ENCODE results near the gene TNFRSF12A. TPM values are rescaled to one million over a fixed set of nuclear protein-coding genes. Genes with fewer than 3 reads are reported as not detected.

TNFRSF12A gene
- total and polyA plus RNA-seq, 2 of the 4 experiments (the other 2 are of a cell fraction), result 103 to 304 TPM

GRCh38 chr16:3063625-3064386 lies 43.6 kb downstream of the TNFRSF12A start:
- Histone ChIP-seq H3K14ac (replicated peaks; ENCODE audit: low read depth, low read length) (no peak overlapping the region), H3K4me2 (ENCODE audit: low read depth, low read length) (no peak overlapping the region), H2BK15ac (ENCODE audit: low read depth, low read length) (no peak overlapping the region; the same call in 2 of the 3 replicates), H3K79me1 (ENCODE audit: low read depth in 1 of 2, low read length in 2 of 2) (peaks cover 6 to 29% of the 10 kb centered on the region in 2 experiments; a peak in 2 of 4 replicates), H3K9me3 (ENCODE audit: control insufficient read depth, insufficient read depth, low read length) (no peaks in the 10 kb centered on the region), H2AK9ac (replicated peaks; ENCODE audit: low read depth, low read length, poor library complexity) (no peak overlapping the region), H3K4me1 (ENCODE audit: control insufficient read depth, insufficient read depth, low read length) (peaks cover 17% of the 10 kb centered on the region), H2BK20ac (ENCODE audit: low read depth, low read length) (no peak overlapping the region), H2AFZ (replicated peaks; ENCODE audit: low read length, poor library complexity) (no peak overlapping the region), H3K27ac (ENCODE audit: insufficient read depth, low read length) (no peak overlapping the region), H4K91ac (ENCODE audit: insufficient read depth, low read depth, low read length) (no peak overlapping the region), H3K9me1 (ENCODE audit: insufficient read depth, low read length) (peaks cover 24% of the 10 kb centered on the region), H3K36me3 (ENCODE audit: control insufficient read depth, insufficient read depth, low read length) (no peaks in the 10 kb centered on the region), H3K18ac (ENCODE audit: low read depth, low read length) (no peak overlapping the region), H4K20me1 (ENCODE audit: insufficient read depth, low read length) (no peaks in the 10 kb centered on the region), H3K9ac (ENCODE audit: low read depth, low read length) (no peak overlapping the region), H2AK5ac (ENCODE audit: low read depth, low read length) (no peak overlapping the region), H2BK120ac (ENCODE audit: low read depth, low read length) (no peak overlapping the region), H2BK5ac (ENCODE audit: low read depth, low read length, poor library complexity, severe bottlenecking) (no peak overlapping the region), H3K4me3 (ENCODE audit: insufficient read depth, low read depth, low read length) (no peak overlapping the region), H4K8ac (ENCODE audit: low read depth in 2 of 2, low read length in 2 of 2) (no peak overlapping the region), H3K23ac (ENCODE audit: low read depth, low read length) (no peak overlapping the region), H4K5ac (ENCODE audit: low read depth, low read length) (no peak overlapping the region), H3K56ac (ENCODE audit: extremely low read depth, insufficient read depth, low read length) (no peak overlapping the region), H3K4ac (ENCODE audit: low read depth, low read length) (no peak overlapping the region), H3K27me3 (ENCODE audit: control insufficient read depth, insufficient read depth, low read length) (no peaks in the 10 kb centered on the region; the same call in 1 of the 2 replicates)
- intact Hi-C loops (cut with micrococcal nuclease) (no loop called here), in situ Hi-C loops (cut with MboI; ENCODE audit: low sequenced_read_pairs) (loop anchor here (5.0 kb wide), 1 partner anchor 38 kb away; no protein-coding TSS in a partner anchor), dilution Hi-C loops (cut with HindIII; ENCODE audit: low sequenced_read_pairs, unreplicated experiment) (no loop called here)
- BruUV-seq (replicated peaks), result no TSS peak
- DNase-seq, result no peak
- ChIA-PET POLR2A (ENCODE audit: unreplicated experiment) (interaction anchor here (0.6 to 0.7 kb wide), 2 partner anchors 41 to 95 kb away, joined by 3 read pairs; no protein-coding TSS in a partner anchor), CTCF (no interaction called here)
- no CpG with 5 or more reads among the region's 8 CpGs for WGBS, 2 experiments (ENCODE audit: extremely low coverage in 2 of 2, insufficient read length in 1 of 2)
- no peak for ATAC-seq (ENCODE audit: low read depth)
- no peak for TF ChIP-seq MAZ (IDR thresholded peaks at IDR 0.05; ENCODE audit: borderline replicate concordance, low read depth, low read length)
- no peak for TF ChIP-seq MAFK (IDR thresholded peaks at IDR 0.05; ENCODE audit: low read depth, low read length)
- no peak for TF ChIP-seq CTCF (conservative IDR thresholded peaks at IDR 0.05; ENCODE audit: low read depth, low read length)
- no peak for TF ChIP-seq POLR2A (IDR thresholded peaks at IDR 0.05; ENCODE audit: low read depth, low read length)
- TF ChIP-seq RFX5 (IDR thresholded peaks at IDR 0.05; ENCODE audit: low read depth, low read length), result no peak
- no peak for TF ChIP-seq ELK1 (IDR thresholded peaks at IDR 0.05; ENCODE audit: borderline replicate concordance, low read depth, low read length)
- no peak for TF ChIP-seq FOS (IDR thresholded peaks at IDR 0.05; ENCODE audit: low read depth, low read length)
- TF ChIP-seq CHD1 (IDR thresholded peaks at IDR 0.05; ENCODE audit: low read depth, low read length), result no peak
- TF ChIP-seq NFE2L2 (IDR thresholded peaks at IDR 0.05; ENCODE audit: low read depth, low read length), result no peak
- TF ChIP-seq SMC3 (IDR thresholded peaks at IDR 0.05; ENCODE audit: low read depth, low read length), result no peak
- no peak for TF ChIP-seq RAD21 (IDR thresholded peaks at IDR 0.05; ENCODE audit: low read length)
- TF ChIP-seq USF2 (IDR thresholded peaks at IDR 0.05; ENCODE audit: low read depth, low read length), result no peak
- TF ChIP-seq MXI1 (IDR thresholded peaks at IDR 0.05; ENCODE audit: borderline replicate concordance, low read depth, low read length), result no peak
- no peak for TF ChIP-seq BHLHE40 (IDR thresholded peaks at IDR 0.05; ENCODE audit: low read depth, low read length)
- no peak for TF ChIP-seq CEBPB (IDR thresholded peaks at IDR 0.05; ENCODE audit: low read depth, low read length)

Data from IMR-90 (cell line).